ENCODE measurements around the gene LLPH.

DNA sequence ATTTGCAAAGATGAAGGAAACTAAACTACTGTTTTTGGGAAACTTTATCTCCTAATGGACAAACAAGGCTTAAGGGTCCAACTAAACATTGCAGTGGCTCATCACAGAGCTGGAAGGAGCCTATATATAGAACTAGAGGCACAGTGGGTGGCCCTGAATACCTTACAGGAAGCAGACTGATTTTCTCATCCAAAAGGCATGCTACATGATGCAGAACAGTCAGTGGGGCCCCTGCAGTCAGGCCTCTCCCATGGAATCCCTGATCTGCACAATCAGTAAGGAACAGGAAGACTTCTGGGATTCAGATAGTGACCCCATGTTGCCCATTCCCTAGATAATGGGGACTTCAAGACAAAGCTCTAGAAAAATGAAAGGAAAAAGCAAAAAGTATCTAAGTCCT lies 1.9 kb upstream of the LLPH start:
- TF ChIP-seq, protein P1, sequence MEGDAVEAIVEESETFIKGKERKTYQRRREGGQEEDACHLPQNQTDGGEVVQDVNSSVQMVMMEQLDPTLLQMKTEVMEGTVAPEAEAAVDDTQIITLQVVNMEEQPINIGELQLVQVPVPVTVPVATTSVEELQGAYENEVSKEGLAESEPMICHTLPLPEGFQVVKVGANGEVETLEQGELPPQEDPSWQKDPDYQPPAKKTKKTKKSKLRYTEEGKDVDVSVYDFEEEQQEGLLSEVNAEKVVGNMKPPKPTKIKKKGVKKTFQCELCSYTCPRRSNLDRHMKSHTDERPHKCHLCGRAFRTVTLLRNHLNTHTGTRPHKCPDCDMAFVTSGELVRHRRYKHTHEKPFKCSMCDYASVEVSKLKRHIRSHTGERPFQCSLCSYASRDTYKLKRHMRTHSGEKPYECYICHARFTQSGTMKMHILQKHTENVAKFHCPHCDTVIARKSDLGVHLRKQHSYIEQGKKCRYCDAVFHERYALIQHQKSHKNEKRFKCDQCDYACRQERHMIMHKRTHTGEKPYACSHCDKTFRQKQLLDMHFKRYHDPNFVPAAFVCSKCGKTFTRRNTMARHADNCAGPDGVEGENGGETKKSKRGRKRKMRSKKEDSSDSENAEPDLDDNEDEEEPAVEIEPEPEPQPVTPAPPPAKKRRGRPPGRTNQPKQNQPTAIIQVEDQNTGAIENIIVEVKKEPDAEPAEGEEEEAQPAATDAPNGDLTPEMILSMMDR (optimal IDR thresholded peaks at IDR 0.05 in 1 of 3, IDR thresholded peaks at IDR 0.05 in 1 of 3, conservative IDR thresholded peaks at IDR 0.05 in 1 of 3; ENCODE audit: extremely low read depth in 1 of 3, insufficient read depth in 2 of 3, low read length in 3 of 3) = no peak
- TF ChIP-seq EZH2 (IDR thresholded peaks at IDR 0.05; ENCODE audit: low read length) = no peak
